ENCODE results near the gene DPP6. TPM values are rescaled to one million over a fixed set of nuclear protein-coding genes. Genes with fewer than 3 reads are reported as not detected.

Gene DPP6
- total and polyA plus RNA-seq, 7 donors: 0.18 to 1.8 (median 0.57) TPM

DNA sequence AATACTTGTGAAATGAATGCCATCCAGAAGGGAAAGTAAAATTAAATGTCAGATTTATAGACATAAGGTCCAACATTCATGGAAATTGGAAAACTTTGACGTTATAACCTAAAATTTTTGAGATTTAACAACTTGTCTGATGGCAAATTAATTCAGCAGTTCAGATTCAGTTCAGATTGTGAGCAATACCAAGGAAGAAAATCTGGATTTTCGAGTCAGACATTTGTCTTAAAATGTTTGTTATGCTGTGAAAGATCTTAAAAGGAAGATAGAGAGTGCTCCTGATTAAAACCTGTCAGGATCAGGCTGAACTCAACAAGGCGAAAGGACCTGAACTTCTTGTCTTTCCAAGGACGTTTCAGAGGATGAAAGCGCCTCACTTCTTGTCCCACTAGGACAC lies 629.8 kb downstream of the DPP6 start:
- no peak for ATAC-seq
- no peak for TF ChIP-seq CTCF (IDR thresholded peaks at IDR 0.05)
- WGBS, 3 donors: 79 to 81% (median 80%) methylated on average over 5 of the region's 5 CpGs

DNA sequence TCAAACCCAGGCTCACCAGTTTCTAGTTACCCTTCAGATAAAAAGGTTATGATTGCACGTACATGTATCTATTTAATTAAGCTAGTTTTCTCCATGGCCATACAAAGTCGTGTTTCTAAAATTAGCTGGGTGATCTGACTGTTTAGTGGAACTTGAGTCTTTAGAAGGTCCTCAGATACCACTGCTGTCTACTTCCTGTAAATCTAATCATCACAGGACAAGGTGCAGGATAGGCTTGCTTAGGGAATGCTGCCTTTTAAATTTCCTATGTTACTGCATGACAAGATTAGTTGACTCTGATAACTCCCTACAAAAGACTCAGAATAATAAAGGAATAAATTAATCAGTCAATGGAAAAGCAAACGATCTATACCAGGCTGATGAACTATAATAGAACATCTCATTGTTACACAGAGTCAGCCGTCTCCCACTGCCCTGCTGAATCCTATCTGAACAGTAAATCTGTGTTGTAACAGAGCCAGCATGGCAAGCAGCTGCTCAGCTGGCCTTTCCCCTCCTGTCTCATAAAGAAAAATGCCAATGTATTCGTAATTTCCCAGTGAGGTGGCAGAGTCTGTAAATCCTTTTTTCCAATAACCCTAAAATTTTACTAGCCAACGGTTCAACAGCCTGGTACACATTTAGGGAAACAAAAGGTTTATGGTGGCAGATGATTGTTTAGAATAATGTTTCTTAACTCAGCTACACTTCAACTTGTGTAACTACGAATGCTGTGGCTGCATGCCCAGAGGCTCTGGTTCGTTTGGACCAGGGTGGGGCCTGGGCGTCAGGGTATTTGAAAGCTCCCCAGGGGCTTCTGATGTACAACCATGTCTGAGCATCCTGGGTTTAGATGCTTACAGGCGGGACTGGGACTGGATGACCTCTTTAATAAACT lies 632.7 kb downstream of the DPP6 start:
- no peak overlapping the region for H3K4me3 ChIP-seq
- DNase-seq (no peak), ATAC-seq (no peak)
- H3K27me3 ChIP-seq (ENCODE audit: insufficient read depth in 3 of 3, low read length in 2 of 3): no peaks in the 10 kb centered on the region
- intact Hi-C loops (cut with DNase I): no loop called here
- no peaks in the 10 kb centered on the region for H3K9me3 ChIP-seq
- WGBS, 3 donors: 23 to 35% (median 25%) methylated on average over 10 of the region's 10 CpGs
- no peaks in the 10 kb centered on the region for H3K36me3 ChIP-seq (ENCODE audit: insufficient read depth in 1 of 2, low read depth in 1 of 2)
- no peak overlapping the region for H3K27ac ChIP-seq
- no peaks in the 10 kb centered on the region for H3K4me1 ChIP-seq
- TF ChIP-seq CTCF (IDR thresholded peaks at IDR 0.05): no peak

More for the DNA sequence above, 629.8 kb downstream of the DPP6 start:
- no peaks in the 10 kb centered on the region for H3K36me3 ChIP-seq (ENCODE audit: insufficient read depth in 1 of 2, low read depth in 1 of 2)
- DNase-seq: no peak
- no peaks in the 10 kb centered on the region for H3K9me3 ChIP-seq
- no peak overlapping the region for H3K27ac ChIP-seq
- no peak overlapping the region for H3K4me3 ChIP-seq
- H3K4me1 ChIP-seq: no peaks in the 10 kb centered on the region
- intact Hi-C loops (cut with DNase I): no loop called here
- no peaks in the 10 kb centered on the region for H3K27me3 ChIP-seq (ENCODE audit: insufficient read depth in 3 of 3, low read length in 2 of 3)

DNA sequence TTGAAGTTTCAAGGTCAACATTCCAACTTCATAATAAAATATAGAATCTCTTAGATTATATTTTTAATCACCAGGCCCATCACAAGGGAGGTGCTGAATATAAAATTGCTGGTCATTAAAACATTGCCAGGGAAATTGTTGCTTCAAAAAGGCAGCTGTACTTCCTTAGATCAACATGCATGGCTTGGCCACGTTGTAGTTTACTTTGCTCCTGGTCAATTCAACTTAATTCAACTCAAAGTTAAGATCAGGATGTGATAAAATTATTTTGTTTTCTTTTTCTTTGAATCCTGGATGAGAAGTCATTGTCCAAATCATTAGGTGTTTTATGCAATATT lies 633.3 kb downstream of the DPP6 start:
- H3K4me1 ChIP-seq: no peaks in the 10 kb centered on the region
- ATAC-seq (no peak), DNase-seq (no peak)
- no peaks in the 10 kb centered on the region for H3K9me3 ChIP-seq
- H3K36me3 ChIP-seq (ENCODE audit: insufficient read depth in 1 of 2, low read depth in 1 of 2): no peaks in the 10 kb centered on the region
- 11 to 22% (median 13%) methylated on average over 1 of the region's 1 CpG for WGBS, 3 donors
- no peak overlapping the region for H3K4me3 ChIP-seq
- H3K27me3 ChIP-seq (ENCODE audit: insufficient read depth in 3 of 3, low read length in 2 of 3): no peaks in the 10 kb centered on the region
- no peak for TF ChIP-seq CTCF (IDR thresholded peaks at IDR 0.05)
- no peak overlapping the region for H3K27ac ChIP-seq
- intact Hi-C loops (cut with DNase I): no loop called here

DNA sequence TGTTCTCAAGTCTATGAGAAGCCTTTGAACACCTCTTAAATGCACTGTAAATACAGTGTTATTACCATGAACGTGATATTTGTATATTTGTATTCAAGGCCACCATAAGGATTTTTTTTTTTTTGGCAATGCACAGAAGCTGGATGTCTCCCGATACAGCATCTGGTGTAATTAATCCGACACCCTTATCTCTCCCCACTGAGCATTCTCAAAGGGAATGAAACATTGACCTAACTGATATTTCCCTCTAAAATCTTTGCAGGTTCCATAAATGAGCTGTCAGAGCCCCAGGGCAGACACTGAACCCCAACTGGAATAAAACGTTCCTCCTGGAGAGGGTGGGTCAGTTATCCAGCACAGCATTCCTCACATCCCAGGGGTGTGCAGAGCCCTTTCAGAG lies 634.1 kb downstream of the DPP6 start:
- WGBS, 3 donors: 25 to 36% (median 35%) methylated on average over 4 of the region's 4 CpGs
- H3K27me3 ChIP-seq (ENCODE audit: insufficient read depth in 3 of 3, low read length in 2 of 3): no peaks in the 10 kb centered on the region
- no peak overlapping the region for H3K27ac ChIP-seq
- no peaks in the 10 kb centered on the region for H3K4me1 ChIP-seq
- DNase-seq: no peak
- no peaks in the 10 kb centered on the region for H3K9me3 ChIP-seq
- ATAC-seq: no peak
- intact Hi-C loops (cut with DNase I): no loop called here
- no peak overlapping the region for H3K4me3 ChIP-seq
- TF ChIP-seq CTCF (IDR thresholded peaks at IDR 0.05): no peak
- H3K36me3 ChIP-seq (ENCODE audit: insufficient read depth in 1 of 2, low read depth in 1 of 2): no peaks in the 10 kb centered on the region

GRCh38 chr7:154688952-154689351 lies 636.8 kb downstream of the DPP6 start:
- Histone ChIP-seq H3K36me3 (ENCODE audit: insufficient read depth in 1 of 2, low read depth in 1 of 2) (no peaks in the 10 kb centered on the region), H3K9me3 (no peaks in the 10 kb centered on the region), H3K27me3 (ENCODE audit: insufficient read depth in 3 of 3, low read length in 2 of 3) (no peaks in the 10 kb centered on the region), H3K27ac (no peak overlapping the region), H3K4me1 (no peaks in the 10 kb centered on the region), H3K4me3 (no peak overlapping the region)
- no peak for TF ChIP-seq CTCF (IDR thresholded peaks at IDR 0.05)
- intact Hi-C loops (cut with DNase I): no loop called here
- ATAC-seq (no peak), DNase-seq (no peak)
- 84 to 91% (median 85%) methylated on average over 3 of the region's 3 CpGs for WGBS, 3 donors
